HEK293T (cell line): Measurements from ENCODE around the gene TBC1D10A.

Source experiments
- BHLHE40 ChIP-seq: fragments of 450-650 bp; IDR thresholded peaks from 2 replicates; pipeline ENCODE4 v1.6.1; 2016; ENCODE audit warnings: mild to moderate bottlenecking, moderate library complexity, borderline replicate concordance
- ELF4 ChIP-seq: fragments of 450-650 bp; IDR thresholded peaks from 2 replicates; pipeline ENCODE4 v1.6.1; 2017; ENCODE audit warnings: antibody characterized with exemption
- ZNF384 ChIP-seq: fragments of 450-650 bp; IDR thresholded peaks from 2 replicates; pipeline ENCODE4 v1.6.1; 2016

- no peak for TF ChIP-seq ELF4
- no peak for TF ChIP-seq BHLHE40
- TF ChIP-seq ZNF384 = no peak
Observed at GRCh38 chr22:30247974-30248373, 78.8 kb downstream of the TBC1D10A start.
